CD14-positive monocyte (primary cell): ENCODE measurements around the gene CFL1. TPM values are rescaled to one million over a fixed set of nuclear protein-coding genes. Genes with fewer than 3 reads are reported as not detected.

ENCODE experiments used
- DNase-seq, 3 donors: peaks; one replicate each; pipeline ENCODE4 v3.0.0-alpha.2; 2011 to 2022
- H2AFZ ChIP-seq: 2 replicates; pipeline ENCODE4 v1.6.0; 2012; ENCODE audit warnings: mild to moderate bottlenecking, low read depth, low read length, inconsistent platforms; ENCODE audit not compliant: insufficient read depth, poor library complexity, severe bottlenecking
- H3K27ac ChIP-seq, 2 donors: 1 replicate in 1 of 2; 2 replicates in 1 of 2; pipeline ENCODE4 v1.5.1; 2012 to 2013; ENCODE audit warnings: low read length in 2 of 2, control low read depth in 1 of 2, inconsistent platforms in 1 of 2, low read depth in 1 of 2, mild to moderate bottlenecking in 1 of 2
- H3K27me3 ChIP-seq, 2 donors: one replicate each; pipeline versions ENCODE4 v1.6.0 to v1.6.1; 2011 to 2013; ENCODE audit warnings: low read length in 2 of 2; ENCODE audit not compliant: control insufficient read depth in 2 of 2, insufficient read depth in 2 of 2
- H3K36me3 ChIP-seq, 2 donors: replicated peaks in 1 of 2; 1 replicate in 1 of 2; 2 replicates in 1 of 2; pipeline versions ENCODE4 v1.5.1 to v1.6.1; 2012 to 2013; ENCODE audit warnings: low read length in 2 of 2, control low read depth in 1 of 2, inconsistent platforms in 1 of 2, mild to moderate bottlenecking in 1 of 2; ENCODE audit not compliant: insufficient read depth in 2 of 2, control insufficient read depth in 1 of 2
- H3K4me1 ChIP-seq, 2 donors: 1 replicate in 1 of 2; 2 replicates in 1 of 2; pipeline versions ENCODE4 v1.5.1 to v1.6.1; 2012 to 2013; ENCODE audit warnings: low read length in 2 of 2, control low read depth in 1 of 2, inconsistent platforms in 1 of 2, mild to moderate bottlenecking in 1 of 2, moderate library complexity in 1 of 2; ENCODE audit not compliant: insufficient read depth in 2 of 2, control insufficient read depth in 1 of 2
- H3K4me2 ChIP-seq: replicated peaks from 2 replicates; pipeline ENCODE3; 2012; ENCODE audit warnings: low read length, moderate library complexity, mild to moderate bottlenecking; ENCODE audit not compliant: poor library complexity, severe bottlenecking; ENCODE audit errors: extremely low read depth
- H3K4me3 ChIP-seq, 3 experiments: fragments of 200-600 bp in 1 of 3; sonication (generic) in 1 of 3; replicated peaks in 1 of 3; 1 replicate in 2 of 3; 2 replicates in 1 of 3; pipeline ENCODE4 v1.5.1; 2011 to 2013; ENCODE audit warnings: low read length in 3 of 3, mild to moderate bottlenecking in 3 of 3, control low read depth in 2 of 3, low read depth in 2 of 3, inconsistent platforms in 1 of 3, moderate library complexity in 1 of 3
- H3K79me2 ChIP-seq: 2 replicates; pipeline ENCODE4 v1.6.0; 2012; ENCODE audit warnings: mild to moderate bottlenecking, control low read depth, inconsistent platforms, low read length, moderate library complexity; ENCODE audit not compliant: insufficient read depth
- H3K9ac ChIP-seq: 2 replicates; pipeline ENCODE4 v1.6.0; 2017; ENCODE audit warnings: low read length, mild to moderate bottlenecking; ENCODE audit not compliant: insufficient read depth, poor library complexity, severe bottlenecking
- H3K9me3 ChIP-seq, 2 donors: replicated peaks in 1 of 2; 1 replicate in 1 of 2; 2 replicates in 1 of 2; pipeline versions ENCODE4 v1.5.1 to v1.6.1; 2012 to 2013; ENCODE audit warnings: low read length in 2 of 2, control low read depth in 1 of 2; ENCODE audit not compliant: control insufficient read depth in 1 of 2, insufficient read depth in 1 of 2
- H4K20me1 ChIP-seq: 2 replicates; pipeline ENCODE4 v1.6.0; 2012; ENCODE audit warnings: mild to moderate bottlenecking, low read length, control low read depth, moderate library complexity; ENCODE audit not compliant: insufficient read depth
- H3K27ac Mint-ChIP-seq, 7 donors: one replicate each; pipeline ENCODE4 v1.8.0; 2020; ENCODE audit warnings: mild to moderate bottlenecking in 7 of 7, mixed read lengths in 7 of 7, moderate library complexity in 6 of 7, inconsistent platforms in 2 of 7
- H3K27me3 Mint-ChIP-seq, 3 donors: one replicate each; pipeline ENCODE4 v1.8.0; 2021 to 2022; ENCODE audit warnings: low read depth in 3 of 3, mild to moderate bottlenecking in 3 of 3, mixed read lengths in 3 of 3, moderate library complexity in 3 of 3, inconsistent platforms in 1 of 3
- H3K36me3 Mint-ChIP-seq, 2 donors: one replicate each; pipeline ENCODE4 v1.8.0; 2020; ENCODE audit warnings: mixed read lengths in 2 of 2, inconsistent platforms in 1 of 2, mild to moderate bottlenecking in 1 of 2
- H3K4me1 Mint-ChIP-seq: one replicate; pipeline ENCODE4 v1.8.0; 2020; ENCODE audit warnings: mild to moderate bottlenecking, mixed read lengths
- H3K4me3 Mint-ChIP-seq, 2 donors: one replicate each; pipeline ENCODE4 v1.8.0; 2020; ENCODE audit warnings: mild to moderate bottlenecking in 2 of 2, mixed read lengths in 2 of 2, moderate library complexity in 1 of 2
- H3K9me3 Mint-ChIP-seq, 7 donors: one replicate each; pipeline ENCODE4 v1.8.0; 2020 to 2022; ENCODE audit warnings: mixed read lengths in 7 of 7, mild to moderate bottlenecking in 6 of 7, moderate library complexity in 6 of 7, inconsistent platforms in 2 of 7
- CTCF ChIP-seq: fragments of 200-600 bp; IDR thresholded peaks from one replicate; pipeline ENCODE4 v1.8.0; 2022; ENCODE audit warnings: antibody characterized with exemption, mild to moderate bottlenecking
- WGBS: methylation state at CpG from one replicate; pipeline ENCODE4 v1.1.5; 2013; ENCODE audit warnings: missing lambda C conversion rate; ENCODE audit not compliant: insufficient coverage; 5-methylcytosine and 5-hydroxymethylcytosine counted together
- intact Hi-C, 2 donors: fragments of 100-400 bp; cut with micrococcal nuclease; formaldehyde crosslinking; loops; one replicate each; pipeline versions ENCODE4 v1.15.0 to v1.15.1; 2023
- polyA plus RNA-seq, 3 donors: library from polyadenylated mRNA; depleted of rRNA in 1 of 3; unstranded in 2 of 3; stranded (reverse) in 1 of 3; fragments of 300-500 nt in 2 of 3; fragments of >200 nt in 1 of 3; fragmentation: Illumina TruSeq in 2 of 3; gene quantifications; 1 replicate in 2 of 3; 2 replicates in 1 of 3; pipeline ENCODE4 v1.2.3, GENCODE V29; 2012 to 2021

CFL1 gene
- polyA plus RNA-seq, 3 donors = 1,281 to 2,233 (median 1,889) TPM

DNA sequence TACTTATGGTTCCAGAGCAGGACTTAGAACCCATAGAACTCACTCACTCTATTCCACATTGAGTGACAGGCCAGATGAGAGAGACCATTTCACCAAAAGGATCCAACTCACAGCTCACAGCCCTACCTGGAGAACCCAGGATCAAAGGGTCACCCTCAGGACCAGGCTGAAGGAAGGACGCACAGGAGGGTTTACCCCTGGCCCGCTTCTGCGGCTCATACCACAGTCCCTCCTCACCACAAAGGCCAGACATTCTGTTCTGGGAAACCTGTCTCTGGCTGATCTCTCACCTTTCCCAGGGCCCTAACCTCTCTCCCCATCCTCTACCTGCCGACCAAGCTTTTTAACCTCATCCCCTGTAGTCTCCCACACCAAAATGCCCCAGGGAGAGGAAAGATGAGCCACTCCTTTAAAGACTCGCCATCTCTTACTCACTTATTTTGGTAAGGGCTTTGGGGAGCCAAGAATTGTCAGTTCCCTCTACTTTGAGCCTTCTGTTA is 37.6 kb upstream of the CFL1 start:
- H3K27ac Mint-ChIP-seq = no peak overlapping the region
- intact Hi-C loops = no loop called here
- H3K4me1 Mint-ChIP-seq = peaks cover 40% of the 10 kb centered on the region
- peaks cover 16 to 19% of the 10 kb centered on the region in 2 donors for H3K36me3 Mint-ChIP-seq
- H3K27me3 ChIP-seq = no peaks in the 10 kb centered on the region
- no peaks in the 10 kb centered on the region for H3K27me3 Mint-ChIP-seq
- WGBS = 100% methylated on average over 3 of the region's 5 CpGs
- H3K9ac ChIP-seq = no peak overlapping the region
- H3K4me1 ChIP-seq = peaks cover 57 to 66% of the 10 kb centered on the region in 2 donors
- no peak overlapping the region for H3K4me3 ChIP-seq
- peaks cover 12% of the 10 kb centered on the region for H4K20me1 ChIP-seq
- no peak overlapping the region for H3K27ac ChIP-seq
- H3K9me3 ChIP-seq = no peaks in the 10 kb centered on the region
- no peak for TF ChIP-seq CTCF
- H2AFZ ChIP-seq = no peak overlapping the region
- no peak overlapping the region for H3K4me2 ChIP-seq
- H3K79me2 ChIP-seq = peaks cover 40% of the 10 kb centered on the region
- no peak overlapping the region for H3K4me3 Mint-ChIP-seq
- no peak for DNase-seq
- H3K36me3 ChIP-seq = peaks cover 0 to 5% of the 10 kb centered on the region in 2 donors
- H3K9me3 Mint-ChIP-seq = no peaks in the 10 kb centered on the region

GRCh38 chr11:65894034-65894591 is 36.1 kb upstream of the CFL1 start:
- Mint-ChIP-seq H3K27me3 (peaks cover 0 to 7% (median 0%) of the 10 kb centered on the region in 3 donors), H3K9me3 (no peaks in the 10 kb centered on the region), H3K27ac (peak overlapping the region; percentile 84 to 94 (median 92)), H3K4me1 (peaks cover 52% of the 10 kb centered on the region), H3K4me3 (peak overlapping the region; percentile 76 to 89), H3K36me3 (peaks cover 16 to 19% of the 10 kb centered on the region in 2 donors)
- no peaks in the 10 kb centered on the region for H3K27me3 ChIP-seq
- peak overlapping the region; percentile 22 to 75 (median 29) for H3K4me3 ChIP-seq
- DNase-seq = peak in 2 of 3 donors; percentile 58 to 65
- H3K9me3 ChIP-seq = no peaks in the 10 kb centered on the region
- H3K4me1 ChIP-seq = peaks cover 60 to 68% of the 10 kb centered on the region in 2 donors
- TF ChIP-seq CTCF = no peak
- H4K20me1 ChIP-seq = peaks cover 8% of the 10 kb centered on the region
- H3K36me3 ChIP-seq = peaks cover 0 to 5% of the 10 kb centered on the region in 2 donors
- H3K79me2 ChIP-seq = peaks cover 41% of the 10 kb centered on the region
- peak overlapping the region; percentile 45 for H3K9ac ChIP-seq
- WGBS = 3% methylated on average over 15 of the region's 16 CpGs
- peak overlapping the region; percentile 93 for H3K4me2 ChIP-seq
- H2AFZ ChIP-seq = peak overlapping the region; percentile 2
- intact Hi-C loops = no loop called here
- H3K27ac ChIP-seq = peak overlapping the region; percentile 78 to 82
